Activated CD4-positive, alpha-beta T cell treated with anti-CD3 and anti-CD28 coated beads, Interleukin-2, amount 50 U/mL, for 4 hours (primary cell): ENCODE measurements around the gene GBX2.

Source experiments
- DNase-seq, 2 experiments: peaks; one replicate each; pipeline ENCODE4 v3.0.0-alpha.2; 2020

Gene GBX2

GRCh38 chr2:236166796-236167296 is 1.3 kb downstream of the GBX2 start:
- DNase-seq: no peak

DNA sequence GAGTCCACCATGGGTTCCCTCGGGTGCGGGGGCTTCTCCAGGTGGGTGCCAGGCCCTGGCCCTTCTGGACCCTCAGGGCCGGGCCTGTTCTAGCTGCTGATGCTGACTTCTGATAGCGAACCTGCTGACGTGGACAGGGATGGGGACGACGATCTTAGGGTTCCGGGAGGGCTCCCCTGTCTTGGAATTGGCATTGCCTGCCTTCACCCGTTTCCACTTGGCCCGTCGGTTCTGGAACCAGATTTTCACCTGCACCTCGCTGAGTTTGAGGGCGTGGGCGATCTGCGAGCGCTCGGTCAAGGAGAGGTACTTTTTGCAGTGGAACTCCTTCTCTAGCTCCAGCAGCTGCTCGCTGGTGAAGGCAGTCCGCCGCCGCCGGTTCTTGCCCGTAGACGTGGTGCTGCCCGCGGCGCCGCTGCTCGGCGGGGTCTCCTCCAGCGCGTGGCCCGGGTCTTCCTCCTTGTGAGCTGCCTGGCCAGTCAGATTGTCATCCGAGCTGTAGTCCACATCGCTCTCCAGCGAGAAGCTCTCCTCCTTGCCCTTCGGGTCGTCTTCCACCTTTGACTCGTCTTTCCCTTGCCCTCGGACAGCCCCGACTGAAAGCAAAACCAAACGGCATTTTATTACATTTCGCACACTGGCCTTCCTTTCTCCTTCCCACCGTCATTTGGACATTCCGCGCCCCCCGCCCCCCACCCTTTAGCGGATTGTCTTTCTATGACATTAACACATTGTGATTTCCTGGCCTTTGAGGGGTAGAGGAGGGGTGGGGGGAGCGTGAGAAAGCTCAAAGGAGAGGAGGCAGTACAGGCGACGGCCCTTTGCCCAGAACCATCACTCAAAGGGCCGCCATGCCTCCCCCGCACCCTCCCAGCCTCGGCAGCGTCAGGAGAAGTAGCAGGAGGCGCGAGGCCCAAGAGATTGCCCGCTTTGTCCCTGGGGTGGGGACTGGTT is 2.1 kb downstream of the GBX2 start:
- DNase-seq: no peak

GRCh38 chr2:236164925-236165841 is 3.0 kb downstream of the GBX2 start:
- DNase-seq: no peak

DNA sequence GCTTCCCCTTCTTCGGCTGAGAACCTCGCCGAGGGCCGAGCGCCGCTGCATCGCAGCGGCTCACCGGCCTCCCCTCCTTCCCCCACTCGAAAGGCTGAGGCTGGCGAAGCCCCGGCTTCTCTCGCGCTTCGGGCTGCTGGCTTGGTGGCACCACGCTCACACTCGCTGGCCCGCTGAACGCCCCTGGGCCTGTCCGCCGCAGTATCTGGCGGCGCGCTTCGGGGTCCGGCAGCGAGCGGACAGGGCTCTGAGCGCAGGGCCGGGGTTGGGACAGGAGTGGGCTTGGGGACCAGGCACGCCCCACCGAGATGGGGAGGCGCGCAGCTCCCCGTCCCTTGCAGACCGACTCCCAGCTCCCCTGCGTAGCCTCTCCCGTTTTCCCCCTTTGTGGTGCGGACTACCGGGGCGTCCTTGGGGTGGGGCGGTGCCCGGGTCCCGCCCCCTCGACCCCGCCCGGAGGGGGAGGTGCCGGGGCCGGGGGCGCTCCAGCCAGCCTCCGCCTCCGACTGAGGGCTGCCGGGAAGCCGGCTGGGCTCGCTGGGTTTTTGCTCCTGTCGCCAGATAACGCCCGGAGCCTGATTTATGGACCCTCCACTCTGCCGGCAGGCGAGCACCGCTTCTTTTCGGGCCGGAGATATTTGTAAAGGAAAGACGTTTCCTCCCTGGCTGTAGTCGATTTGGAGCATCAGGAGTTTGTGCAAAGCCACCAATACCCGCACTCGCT is 3.8 kb downstream of the GBX2 start:
- no peak for DNase-seq

DNA sequence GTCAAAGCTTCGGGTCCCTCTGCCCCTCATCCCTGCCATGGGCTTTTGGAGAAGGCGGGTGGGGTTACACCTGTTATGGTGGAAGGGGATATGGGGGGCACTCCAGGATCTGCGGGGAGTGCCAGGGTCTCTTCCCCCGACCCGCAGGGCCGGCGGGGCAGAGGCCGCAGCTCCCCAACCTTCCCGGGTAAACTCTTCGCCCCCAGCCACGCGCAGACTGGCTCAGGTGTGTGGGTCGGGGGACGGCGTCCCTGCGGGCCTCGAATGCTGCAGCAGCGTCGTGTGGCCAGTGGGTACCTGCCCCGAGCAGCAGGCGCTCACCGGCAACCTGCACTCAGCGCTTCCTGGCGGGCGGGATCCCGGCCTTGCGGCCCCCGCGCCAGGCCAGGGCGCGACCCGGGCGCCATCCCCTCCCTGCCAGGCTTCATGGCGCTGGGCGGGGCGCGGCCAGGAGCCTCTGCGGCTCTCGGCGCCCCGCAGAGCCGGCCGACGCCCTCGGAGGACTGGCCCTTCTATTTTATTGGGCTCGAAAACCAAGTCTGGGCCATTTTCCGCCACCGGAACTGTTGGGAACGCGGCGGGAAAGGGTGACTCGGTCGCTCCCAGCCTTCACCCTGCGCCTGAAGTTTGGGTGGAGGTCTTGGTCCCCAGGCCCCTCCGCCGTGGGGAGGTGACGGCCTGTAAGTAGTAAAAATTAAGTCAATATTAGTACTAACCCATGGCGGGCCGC is 4.5 kb downstream of the GBX2 start:
- DNase-seq: no peak

DNA sequence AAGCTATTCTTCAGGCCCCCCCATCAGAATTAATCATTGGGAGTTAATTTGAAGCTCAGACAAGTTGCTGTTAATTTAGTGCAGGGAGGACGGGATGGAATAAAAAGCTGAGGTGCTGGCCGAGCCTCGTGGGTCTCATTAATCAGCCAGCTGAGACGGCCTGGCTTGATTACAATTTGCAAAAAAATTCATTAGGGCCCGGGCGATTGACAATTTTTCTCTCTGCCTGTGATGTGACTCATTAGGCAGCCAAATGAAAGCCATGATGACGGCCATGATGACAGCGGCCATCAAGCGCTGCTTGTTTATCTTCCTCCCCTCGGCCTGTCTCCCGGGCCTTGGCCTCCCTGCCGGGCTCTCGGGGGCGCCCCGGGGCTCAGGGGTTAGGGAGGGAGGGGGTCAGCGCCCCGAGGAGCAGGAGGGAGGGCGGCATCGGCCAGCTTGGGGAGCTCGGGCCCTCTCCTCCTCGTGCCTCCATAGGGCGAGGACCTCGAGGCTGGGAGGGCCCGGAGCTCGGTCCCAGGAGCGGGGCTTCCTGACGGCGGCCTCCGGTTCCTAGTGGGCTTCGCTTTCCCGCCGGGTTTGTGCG is 5.2 kb downstream of the GBX2 start:
- DNase-seq: no peak

GRCh38 chr2:236162031-236162845 is 5.9 kb downstream of the GBX2 start:
- no peak for DNase-seq

- DNase-seq: no peak
These were observed 6.7 kb downstream of the GBX2 start for GRCh38 chr2:236161531-236161930.

GRCh38 chr2:236161082-236161462 is 7.1 kb downstream of the GBX2 start:
- no peak for DNase-seq

GRCh38 chr2:236160366-236161081 is 7.7 kb downstream of the GBX2 start:
- no peak for DNase-seq

- no peak for DNase-seq
These were observed 8.4 kb downstream of the GBX2 start for GRCh38 chr2:236159778-236160170.

DNA sequence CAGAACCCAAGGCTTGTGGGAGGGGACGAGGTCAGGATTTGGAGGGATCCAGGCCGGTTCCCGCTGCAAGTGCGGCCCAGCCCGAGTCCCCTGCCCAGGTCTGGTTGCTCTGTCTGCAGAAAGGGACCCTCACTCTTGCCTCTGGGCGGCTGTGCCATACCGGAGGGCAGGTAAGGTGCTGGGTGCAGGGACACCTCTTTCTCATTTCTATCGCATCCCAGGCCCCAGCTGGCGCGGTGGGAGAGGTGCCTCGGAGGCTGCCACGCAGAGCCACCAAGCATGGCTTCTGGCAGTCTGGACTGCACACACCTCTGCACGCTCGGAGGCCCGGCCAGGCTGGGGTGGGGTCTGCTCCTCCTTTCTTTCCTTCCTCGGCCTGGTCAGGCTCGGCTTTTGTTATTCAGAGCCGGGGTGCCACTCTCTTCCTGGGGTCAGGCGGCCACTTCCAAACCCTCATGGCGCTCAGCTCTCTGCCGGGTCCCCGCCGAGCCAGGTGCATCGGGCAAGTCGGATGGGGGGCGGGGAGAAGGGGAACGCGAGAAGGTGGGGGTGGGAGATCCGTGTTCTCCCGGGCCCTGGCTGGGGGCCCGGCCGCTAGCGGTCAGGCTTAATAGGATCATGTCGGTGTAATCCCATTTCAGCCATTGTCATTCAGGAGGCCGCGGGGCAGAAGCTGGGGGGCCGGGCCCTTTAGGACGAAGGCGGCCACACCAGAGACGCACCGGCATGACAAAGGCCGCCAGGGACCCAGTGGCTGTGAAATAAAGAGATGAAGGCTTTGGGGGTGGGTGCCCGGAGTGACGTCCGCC is 9.0 kb downstream of the GBX2 start:
- DNase-seq: no peak

GRCh38 chr2:236157815-236158498 is 10.2 kb downstream of the GBX2 start:
- DNase-seq: no peak

GRCh38 chr2:236157366-236157765 is 10.8 kb downstream of the GBX2 start:
- DNase-seq: no peak

DNA sequence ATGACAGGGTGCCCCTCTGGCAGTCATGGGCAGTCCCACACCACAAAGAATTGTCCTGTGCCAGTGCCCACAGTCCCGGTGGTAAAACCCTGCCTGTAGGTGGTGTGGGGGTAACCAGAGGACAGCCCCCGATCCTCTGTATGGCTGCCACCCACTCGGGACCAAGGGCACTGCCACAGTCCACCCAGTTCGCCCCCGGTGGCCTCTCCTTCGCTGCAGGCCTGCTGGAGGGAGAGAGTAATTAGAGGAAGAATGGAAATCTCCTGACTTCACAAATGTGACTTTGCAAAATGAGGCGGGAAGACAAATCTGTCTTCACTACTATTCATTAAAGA is 11.4 kb downstream of the GBX2 start:
- no peak for DNase-seq

DNA sequence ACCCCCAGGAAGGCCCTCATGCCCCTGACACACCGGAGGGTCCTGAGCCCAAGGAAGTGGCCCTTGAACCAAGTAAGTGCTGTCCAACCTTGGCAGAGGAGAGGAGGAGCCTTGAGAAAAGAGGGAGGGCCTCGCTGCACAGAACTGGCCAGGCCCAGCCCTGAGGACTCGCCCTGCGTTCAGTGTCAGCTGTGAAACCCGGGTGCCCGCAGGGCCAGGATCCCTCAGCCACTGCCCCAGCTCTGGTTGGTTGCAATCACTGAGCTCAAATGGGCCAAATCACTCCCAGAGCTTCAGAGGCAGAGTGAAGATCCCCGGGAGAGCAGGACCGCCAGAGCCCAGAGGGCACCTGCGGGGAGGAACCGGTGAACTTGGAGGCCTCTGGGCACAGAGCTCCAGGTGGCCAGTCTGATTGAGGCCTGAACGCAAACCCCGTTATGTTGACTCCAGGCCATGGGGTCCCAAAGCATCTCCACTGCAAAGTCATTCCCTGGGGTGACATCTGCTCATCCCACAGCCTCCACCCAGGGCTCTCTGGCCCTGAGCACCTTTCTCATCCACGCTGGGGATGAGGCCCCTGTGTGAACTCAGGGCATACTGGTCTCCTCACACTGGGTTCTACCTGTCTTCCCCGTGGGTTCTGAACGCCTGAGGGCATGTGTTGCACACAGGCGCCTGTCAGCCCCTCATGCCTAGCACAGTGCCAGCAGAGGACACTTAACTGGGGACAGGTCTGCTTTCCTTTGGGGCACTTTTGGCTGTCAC is 11.9 kb downstream of the GBX2 start:
- DNase-seq: no peak

DNA sequence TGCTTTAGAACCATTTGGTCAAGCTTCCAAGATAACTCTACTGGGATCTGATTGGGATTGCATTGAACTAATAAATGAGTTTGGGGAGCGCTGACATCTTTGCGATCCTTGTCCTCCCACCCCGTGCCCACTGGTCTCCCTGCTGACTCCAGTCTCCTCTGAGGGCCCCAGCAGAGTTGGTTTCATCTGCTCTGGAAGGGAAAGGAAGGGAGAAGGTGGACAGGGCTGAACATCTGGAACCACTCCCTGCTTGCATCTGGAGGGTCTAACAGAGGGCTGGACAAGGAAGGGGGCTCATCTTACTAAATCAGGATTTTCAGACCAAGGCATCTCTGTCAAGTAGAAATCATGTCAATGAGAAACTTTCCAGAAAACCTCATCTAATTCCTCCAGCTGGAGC is 12.8 kb downstream of the GBX2 start:
- no peak for DNase-seq

- no peak for DNase-seq
These were observed 21.8 kb downstream of the GBX2 start for GRCh38 chr2:236146436-236146835.
